CD8-positive, alpha-beta memory T cell (primary cell): Measurements from ENCODE around the gene SLC39A1. TPM values are rescaled to one million over a fixed set of nuclear protein-coding genes. Genes with fewer than 3 reads are reported as not detected.

Source experiments
- CTCF ChIA-PET: fragments of 350-600 bp; sonication (Branson Sonifier 250); formaldehyde crosslinking; loops from one replicate; lab custom pipeline; 2021; ENCODE audit warnings: antibody characterized with exemption; lab: Charles Lee
- POLR2A ChIA-PET: fragments of 350-600 bp; sonication (Branson Sonifier 250); formaldehyde crosslinking; loops from one replicate; lab custom pipeline; 2021; ENCODE audit warnings: antibody characterized with exemption; lab: Charles Lee
- DNase-seq, 5 donors: peaks; one replicate each; pipeline versions ENCODE4 v3.0.0 to v3.0.0-alpha.2; 2020 to 2022; ENCODE audit warnings: mixed read lengths in 1 of 5
- H3K27ac ChIP-seq: one replicate; pipeline ENCODE4 v1.7.0; 2013; ENCODE audit warnings: low read depth, mild to moderate bottlenecking, low read length, moderate library complexity
- H3K27me3 ChIP-seq: 2 replicates; pipeline ENCODE4 v1.7.0; 2013; ENCODE audit warnings: low read length, mild to moderate bottlenecking; ENCODE audit not compliant: insufficient read depth, poor library complexity, severe bottlenecking
- H3K36me3 ChIP-seq: 2 replicates; pipeline ENCODE4 v1.7.0; 2013; ENCODE audit warnings: mild to moderate bottlenecking, low read length, moderate library complexity; ENCODE audit not compliant: insufficient read depth
- H3K4me1 ChIP-seq: 2 replicates; pipeline ENCODE4 v1.7.0; 2013; ENCODE audit warnings: mild to moderate bottlenecking, low read length, moderate library complexity; ENCODE audit not compliant: insufficient read depth
- H3K4me3 ChIP-seq: 2 replicates; pipeline ENCODE4 v1.7.0; 2013; ENCODE audit warnings: mild to moderate bottlenecking, low read length
- H3K9me3 ChIP-seq: 2 replicates; pipeline ENCODE4 v1.7.0; 2013; ENCODE audit warnings: mild to moderate bottlenecking, low read length
- H3K27ac Mint-ChIP-seq, 8 donors: one replicate each; pipeline ENCODE4 v1.8.0; 2020 to 2021; ENCODE audit warnings: mixed read lengths in 8 of 8, mild to moderate bottlenecking in 6 of 8, inconsistent platforms in 3 of 8, moderate library complexity in 3 of 8
- H3K27me3 Mint-ChIP-seq, 2 donors: one replicate each; pipeline ENCODE4 v1.8.0; 2020 to 2021; ENCODE audit warnings: mixed read lengths in 2 of 2, mild to moderate bottlenecking in 1 of 2, moderate library complexity in 1 of 2
- H3K36me3 Mint-ChIP-seq, 3 donors: one replicate each; pipeline ENCODE4 v1.8.0; 2020 to 2021; ENCODE audit warnings: mixed read lengths in 3 of 3, inconsistent platforms in 1 of 3, mild to moderate bottlenecking in 1 of 3
- H3K4me1 Mint-ChIP-seq, 3 donors: one replicate each; pipeline ENCODE4 v1.8.0; 2020 to 2021; ENCODE audit warnings: mixed read lengths in 3 of 3, inconsistent platforms in 1 of 3, mild to moderate bottlenecking in 1 of 3
- H3K4me3 Mint-ChIP-seq, 7 donors: one replicate each; pipeline ENCODE4 v1.8.0; 2020 to 2021; ENCODE audit warnings: mixed read lengths in 7 of 7, mild to moderate bottlenecking in 6 of 7, moderate library complexity in 4 of 7, inconsistent platforms in 2 of 7
- H3K9me3 Mint-ChIP-seq, 5 donors: one replicate each; pipeline ENCODE4 v1.8.0; 2020 to 2022; ENCODE audit warnings: mixed read lengths in 5 of 5, mild to moderate bottlenecking in 3 of 5, moderate library complexity in 2 of 5, inconsistent platforms in 1 of 5
- polyA plus RNA-seq: library from polyadenylated mRNA; unstranded; fragments of 300-500 nt; fragmentation: Illumina TruSeq; gene quantifications from one replicate; pipeline ENCODE4 v1.2.3, GENCODE V29; 2021
- total RNA-seq, 2 experiments: library from RNA; stranded (reverse); gene quantifications; one replicate each; pipeline ENCODE4 v1.2.3, GENCODE V29; 2021

Gene SLC39A1
- total and polyA plus RNA-seq, 3 experiments from 2014 or later = 39.2 to 88.2 (median 85.5) TPM

DNA sequence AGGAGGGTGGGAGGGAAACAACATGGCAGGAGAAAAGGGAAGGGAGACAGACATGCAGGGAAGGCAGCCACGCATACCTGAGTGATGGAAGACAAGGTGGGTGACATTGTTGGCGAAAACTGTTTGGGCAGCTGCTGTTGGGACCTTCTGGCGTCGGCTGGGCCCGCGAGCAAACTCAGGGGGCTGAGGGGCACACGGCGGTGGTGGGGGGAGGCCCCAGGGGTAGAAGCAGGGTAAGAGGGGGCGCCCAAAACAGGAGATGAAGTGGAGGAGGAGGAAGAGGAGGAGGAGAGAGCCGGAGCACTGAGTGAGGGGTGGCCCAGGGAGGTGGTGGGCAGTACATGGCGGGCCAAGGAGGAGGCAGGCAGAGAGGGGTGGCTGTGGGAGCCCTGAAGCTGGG is 12.2 kb downstream of the SLC39A1 start:
- Histone ChIP-seq H3K4me3 (no peak overlapping the region), H3K4me1 (peaks cover 29% of the 10 kb centered on the region), H3K27me3 (no peaks in the 10 kb centered on the region), H3K27ac (no peak overlapping the region), H3K36me3 (peaks cover 58% of the 10 kb centered on the region), H3K9me3 (no peaks in the 10 kb centered on the region)
- H3K27me3 Mint-ChIP-seq = no peaks in the 10 kb centered on the region
- H3K4me3 Mint-ChIP-seq = peak overlapping the region in 1 of 7 donors; percentile 12
- no peak for DNase-seq
- ChIA-PET CTCF (interaction anchor here (1.5 kb wide), 1 partner anchor 10 kb away, joined by 4 read pairs; no protein-coding TSS in a partner anchor), POLR2A (no interaction called here)
- peak overlapping the region in 1 of 8 donors; percentile 8 for H3K27ac Mint-ChIP-seq
- H3K36me3 Mint-ChIP-seq = peaks cover 4 to 76% (median 27%) of the 10 kb centered on the region in 3 donors
- H3K9me3 Mint-ChIP-seq = no peaks in the 10 kb centered on the region
- peaks cover 21 to 34% (median 21%) of the 10 kb centered on the region in 3 donors for H3K4me1 Mint-ChIP-seq

DNA sequence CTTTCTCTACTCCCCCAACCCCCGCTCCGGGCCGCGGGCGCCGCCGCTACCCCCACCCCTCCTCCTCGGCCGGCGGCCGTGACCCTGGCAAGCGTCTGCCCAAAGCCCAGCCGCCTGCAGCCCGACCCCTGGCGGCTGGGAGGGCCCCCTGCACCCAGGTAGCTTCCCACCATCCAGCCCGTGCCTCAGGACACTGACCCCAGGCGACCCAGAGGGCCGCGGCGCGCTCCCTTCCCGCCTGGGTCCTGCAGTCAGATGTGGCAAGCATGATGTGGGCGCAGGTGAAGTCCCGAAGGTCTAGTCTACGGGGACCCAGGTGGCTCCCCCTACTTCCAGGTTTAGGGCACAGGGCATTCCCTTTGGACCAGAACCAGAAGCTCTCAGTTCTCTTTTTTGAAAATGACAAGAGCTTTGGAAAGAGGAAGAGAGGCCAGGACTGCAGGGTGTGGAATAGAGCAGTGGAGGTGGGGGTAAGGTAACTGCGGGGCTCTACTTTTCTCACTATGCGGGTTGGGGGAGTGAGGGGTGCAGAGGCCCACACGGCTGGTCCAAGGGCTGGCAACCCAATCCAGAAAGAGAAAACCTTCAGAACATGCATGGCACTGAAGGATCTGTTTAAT is 16.6 kb downstream of the SLC39A1 start, which contains the start of gene DENND4B:
Gene DENND4B, minus strand, starts transcription at position 97 of the 620 bp plus-strand sequence. CDS start 2,344 bp downstream, outside the sequence.
- ChIA-PET POLR2A (interaction anchor here (0.6 to 4.1 kb wide), 11 partner anchors 11 to 160 kb away, joined by 3 to 56 read pairs (median 20); partner anchors contain the start of genes CREB3L4, CRTC2, GATAD2B and JTB), CTCF (interaction anchor here (0.6 to 6.0 kb wide), 29 partner anchors 9 to 1226 kb away, joined by 3 to 58 read pairs (median 4); partner anchors contain the start of genes CREB3L4, CRTC2, GATAD2B and JTB)
- Mint-ChIP-seq H3K27me3 (peaks cover 0 to 4% of the 10 kb centered on the region in 2 donors), H3K4me3 (peak within 1 kb of the TSS; percentile 94 to 99 (median 98)), H3K36me3 (peaks cover 0 to 84% (median 14%) of the 10 kb centered on the region in 3 donors), H3K9me3 (no peaks in the 10 kb centered on the region), H3K27ac (peak within 1 kb of the TSS; percentile 93 to 100 (median 98)), H3K4me1 (peaks cover 30 to 42% (median 37%) of the 10 kb centered on the region in 3 donors)
- H3K4me1 ChIP-seq = peaks cover 31% of the 10 kb centered on the region
- DNase-seq = peak; percentile 60 to 82 (median 71)
- H3K27me3 ChIP-seq = no peaks in the 10 kb centered on the region
- H3K27ac ChIP-seq = peak within 1 kb of the TSS; percentile 91
- no peaks in the 10 kb centered on the region for H3K9me3 ChIP-seq
- H3K4me3 ChIP-seq = peak within 1 kb of the TSS; percentile 83
- peaks cover 44% of the 10 kb centered on the region for H3K36me3 ChIP-seq

DNA sequence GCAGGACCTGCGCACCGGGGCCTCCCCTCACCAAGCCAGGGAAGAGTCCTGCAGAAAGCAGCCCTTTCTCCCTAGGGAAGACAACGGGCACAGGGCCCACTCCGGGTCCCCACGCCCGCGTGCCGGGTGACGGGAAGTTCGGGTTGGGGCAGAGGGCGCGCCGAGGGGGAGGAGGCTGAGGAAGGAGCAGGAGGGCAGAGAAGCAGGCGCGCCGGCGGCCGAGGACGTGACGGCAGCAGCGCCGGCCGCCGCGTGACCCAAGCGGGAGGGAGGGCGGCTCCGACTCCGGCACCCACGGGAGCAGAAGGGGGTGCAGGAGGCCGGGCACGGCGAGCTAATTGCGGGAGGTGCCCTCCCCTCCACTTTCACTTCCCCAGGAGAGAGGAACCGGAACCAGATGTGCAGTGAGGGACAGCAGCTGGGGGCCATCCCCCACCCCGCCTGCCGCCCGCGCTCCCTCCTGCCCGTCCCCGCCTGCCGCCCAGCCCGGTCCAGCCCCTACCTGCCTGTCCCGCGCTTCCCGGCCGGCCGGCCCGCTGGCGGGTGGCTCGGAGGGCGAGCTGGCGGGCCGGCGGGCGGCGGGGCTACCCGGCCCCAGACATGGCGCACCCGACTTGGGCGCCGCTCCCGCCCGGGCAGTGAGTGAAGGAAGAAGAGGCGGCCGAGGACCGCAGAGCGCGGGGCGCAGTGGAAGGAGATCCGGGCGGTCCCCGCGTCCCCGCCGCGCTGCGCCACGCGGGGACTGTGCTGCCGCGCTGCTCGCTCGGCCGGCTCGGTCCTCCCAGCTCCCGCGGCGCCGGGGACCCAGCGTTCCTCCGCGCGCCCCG is 17.3 kb downstream of the SLC39A1 start:
- H3K27ac ChIP-seq = peak overlapping the region; percentile 91
- H3K4me1 ChIP-seq = peaks cover 31% of the 10 kb centered on the region
- Mint-ChIP-seq H3K4me1 (peaks cover 30 to 48% (median 42%) of the 10 kb centered on the region in 3 donors), H3K27ac (peak overlapping the region; percentile 93 to 100 (median 98)), H3K36me3 (peaks cover 0 to 82% (median 13%) of the 10 kb centered on the region in 3 donors), H3K27me3 (peaks cover 0 to 4% of the 10 kb centered on the region in 2 donors), H3K9me3 (no peaks in the 10 kb centered on the region), H3K4me3 (peak overlapping the region; percentile 94 to 99 (median 98))
- H3K36me3 ChIP-seq = peaks cover 41% of the 10 kb centered on the region
- ChIA-PET POLR2A (interaction anchor here (0.6 to 4.1 kb wide), 16 partner anchors 11 to 274 kb away, joined by 3 to 56 read pairs (median 6); partner anchors contain the start of genes CREB3L4, CRTC2, GATAD2B and JTB), CTCF (interaction anchor here (0.6 to 6.0 kb wide), 30 partner anchors 8 to 1226 kb away, joined by 3 to 58 read pairs (median 4); partner anchors contain the start of genes CREB3L4, CRTC2, GATAD2B and JTB)
- H3K27me3 ChIP-seq = no peaks in the 10 kb centered on the region
- H3K4me3 ChIP-seq = peak overlapping the region; percentile 83
- peak; percentile 72 to 82 (median 77) for DNase-seq
- no peaks in the 10 kb centered on the region for H3K9me3 ChIP-seq

DNA sequence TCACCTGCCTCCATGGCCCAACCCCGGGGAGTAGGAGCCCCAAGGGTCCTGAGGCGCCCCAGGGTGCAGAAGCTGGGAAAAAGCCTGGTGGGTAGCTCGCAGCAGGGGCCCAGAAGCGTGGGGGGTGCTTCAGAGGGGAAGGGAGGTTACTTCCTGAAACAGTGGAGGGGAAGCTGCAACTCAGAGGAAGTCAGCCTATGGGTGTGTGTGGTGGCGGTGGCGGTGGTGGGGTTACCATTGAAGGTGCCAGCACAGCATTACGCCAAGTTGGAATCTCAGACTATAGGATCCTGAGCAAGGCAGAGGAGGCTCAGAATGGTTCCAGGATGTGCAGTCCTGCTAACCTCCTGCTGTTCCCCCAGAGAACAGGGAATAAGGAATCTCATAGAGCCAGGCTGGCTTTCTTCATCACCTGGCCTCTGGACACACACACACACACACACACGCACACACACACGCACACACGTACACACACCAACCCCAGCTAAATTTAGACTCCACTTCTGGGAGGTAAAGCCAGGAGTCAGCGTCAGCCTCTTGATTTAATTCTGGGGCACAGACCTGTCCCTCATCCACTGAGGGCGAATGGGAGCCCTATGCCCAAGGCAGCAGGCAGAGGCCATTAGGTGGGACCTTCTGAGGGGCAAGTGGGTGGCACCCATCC is 18.1 kb downstream of the SLC39A1 start:
- Histone ChIP-seq H3K4me1 (peaks cover 31% of the 10 kb centered on the region), H3K36me3 (peaks cover 41% of the 10 kb centered on the region), H3K4me3 (peak overlapping the region; percentile 83), H3K9me3 (no peaks in the 10 kb centered on the region), H3K27me3 (no peaks in the 10 kb centered on the region), H3K27ac (peak overlapping the region; percentile 91)
- H3K4me1 Mint-ChIP-seq = peaks cover 32 to 53% (median 42%) of the 10 kb centered on the region in 3 donors
- peak overlapping the region; percentile 94 to 99 (median 98) for H3K4me3 Mint-ChIP-seq
- peaks cover 0 to 82% (median 11%) of the 10 kb centered on the region in 3 donors for H3K36me3 Mint-ChIP-seq
- CTCF ChIA-PET = interaction anchor here (0.6 to 6.0 kb wide), 16 partner anchors 9 to 178 kb away, joined by 3 to 58 read pairs (median 8); partner anchors contain the start of genes CREB3L4, CRTC2, GATAD2B and JTB
- H3K27me3 Mint-ChIP-seq = peaks cover 0 to 6% of the 10 kb centered on the region in 2 donors
- H3K9me3 Mint-ChIP-seq = no peaks in the 10 kb centered on the region
- POLR2A ChIA-PET = interaction anchor here (0.5 to 4.1 kb wide), 19 partner anchors 12 to 275 kb away, joined by 3 to 56 read pairs (median 5); partner anchors contain the start of genes CREB3L4, CRTC2, GATAD2B and JTB
- peak; percentile 80 to 92 (median 88) for DNase-seq
- peak overlapping the region; percentile 93 to 100 (median 98) for H3K27ac Mint-ChIP-seq

DNA sequence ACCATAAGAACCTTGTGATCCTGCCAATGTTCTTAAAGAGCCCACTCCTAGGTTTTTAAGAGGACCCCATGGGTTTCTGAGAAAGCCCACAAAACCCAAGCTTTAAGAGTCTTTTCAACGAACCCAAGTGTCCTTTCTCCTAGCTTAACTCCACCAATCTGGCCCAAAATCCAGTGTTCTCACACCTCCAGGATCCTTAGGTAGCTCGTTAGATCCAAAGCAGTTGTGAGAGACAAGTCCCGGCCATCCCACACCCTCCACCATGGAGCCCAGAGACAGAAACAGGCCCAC is 18.6 kb downstream of the SLC39A1 start:
- Mint-ChIP-seq H3K4me3 (peak overlapping the region; percentile 94 to 99 (median 98)), H3K9me3 (no peaks in the 10 kb centered on the region), H3K27me3 (peaks cover 0 to 8% of the 10 kb centered on the region in 2 donors), H3K4me1 (peaks cover 32 to 58% (median 45%) of the 10 kb centered on the region in 3 donors), H3K27ac (peak overlapping the region; percentile 93 to 100 (median 98)), H3K36me3 (peaks cover 0 to 82% (median 12%) of the 10 kb centered on the region in 3 donors)
- H3K4me1 ChIP-seq = peaks cover 31% of the 10 kb centered on the region
- H3K9me3 ChIP-seq = no peaks in the 10 kb centered on the region
- POLR2A ChIA-PET = interaction anchor here (0.5 to 4.1 kb wide), 18 partner anchors 13 to 276 kb away, joined by 3 to 56 read pairs (median 6); partner anchors contain the start of genes CREB3L4, CRTC2, GATAD2B and JTB
- H3K36me3 ChIP-seq = peaks cover 43% of the 10 kb centered on the region
- CTCF ChIA-PET = interaction anchor here (0.6 to 6.0 kb wide), 14 partner anchors 10 to 177 kb away, joined by 3 to 58 read pairs (median 8); partner anchors contain the start of genes CREB3L4, CRTC2, GATAD2B and JTB
- no peak for DNase-seq
- peak overlapping the region; percentile 91 for H3K27ac ChIP-seq
- peak overlapping the region; percentile 83 for H3K4me3 ChIP-seq
- no peaks in the 10 kb centered on the region for H3K27me3 ChIP-seq

DNA sequence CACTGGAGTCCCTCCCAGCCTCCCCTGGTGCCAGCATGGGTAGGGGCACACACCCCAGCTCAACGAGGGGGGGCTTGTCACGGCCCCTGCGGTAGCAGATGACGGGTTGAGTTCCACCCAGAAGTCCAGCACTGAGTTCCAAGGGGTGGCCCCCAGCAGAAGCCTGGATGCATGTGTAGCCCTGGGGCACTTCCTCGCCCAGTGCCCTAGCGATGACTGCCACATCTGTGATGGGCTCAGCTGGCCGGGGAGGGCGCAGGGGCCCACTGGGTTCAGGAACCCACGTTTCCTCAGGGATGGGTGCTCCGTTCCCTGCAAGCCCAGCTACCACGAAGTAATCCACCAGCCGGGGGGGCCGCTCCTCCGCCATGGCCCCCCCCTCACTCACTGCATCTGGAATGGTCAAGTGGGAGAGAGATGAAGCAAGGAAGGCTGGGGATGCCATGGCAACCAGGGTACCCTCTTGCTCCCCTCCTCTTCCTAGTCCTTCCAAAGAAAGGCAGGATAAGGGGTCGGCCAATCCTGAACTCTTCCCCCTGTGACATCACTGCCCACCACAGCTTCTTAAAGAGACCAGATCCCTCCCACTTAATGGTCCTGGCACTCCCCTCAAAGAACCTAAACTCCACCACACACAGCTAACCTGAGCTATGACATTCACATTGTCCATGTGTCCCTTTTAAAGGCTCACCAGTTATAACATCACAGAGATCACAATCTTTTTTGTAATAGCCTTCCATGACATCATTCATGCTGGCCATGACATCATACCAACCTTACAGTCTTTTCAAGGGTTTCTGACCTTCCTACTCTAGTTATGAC is 19.1 kb downstream of the SLC39A1 start:
- H3K4me1 ChIP-seq = peaks cover 31% of the 10 kb centered on the region
- peak overlapping the region; percentile 83 for H3K4me3 ChIP-seq
- H3K27me3 Mint-ChIP-seq = peaks cover 0 to 8% of the 10 kb centered on the region in 2 donors
- no peaks in the 10 kb centered on the region for H3K27me3 ChIP-seq
- ChIA-PET CTCF (interaction anchor here (0.6 to 6.0 kb wide), 12 partner anchors 13 to 169 kb away, joined by 3 to 58 read pairs (median 14); partner anchors contain the start of genes CREB3L4, CRTC2, GATAD2B and JTB), POLR2A (interaction anchor here (0.6 to 4.1 kb wide), 18 partner anchors 13 to 408 kb away, joined by 3 to 56 read pairs (median 6); partner anchors contain the start of genes CREB3L4, CRTC2, GATAD2B and JTB)
- H3K27ac ChIP-seq = peak overlapping the region; percentile 91
- H3K27ac Mint-ChIP-seq = peak overlapping the region; percentile 93 to 100 (median 98)
- peaks cover 32 to 60% (median 47%) of the 10 kb centered on the region in 3 donors for H3K4me1 Mint-ChIP-seq
- no peaks in the 10 kb centered on the region for H3K9me3 ChIP-seq
- H3K4me3 Mint-ChIP-seq = peak overlapping the region; percentile 94 to 99 (median 98)
- H3K36me3 ChIP-seq = peaks cover 47% of the 10 kb centered on the region
- H3K9me3 Mint-ChIP-seq = no peaks in the 10 kb centered on the region
- DNase-seq = no peak
- H3K36me3 Mint-ChIP-seq = peaks cover 3 to 85% (median 13%) of the 10 kb centered on the region in 3 donors
